GM19452 (cell line): ENCODE data around the gene SUPT3H.
A peak's percentile ranks its signal among the peaks of the same experiment; 100 is the strongest.
"Not testable (repeated sequence)": the region's sequence is repeated elsewhere in the genome, so short reads cannot be mapped to it uniquely, and the experiment has no call there.

ENCODE experiments used
- ATAC-seq: cut with Tn5 transposase; IDR thresholded peaks from one replicate; pipeline ENCODE4 v1.9.1; 2021; ENCODE audit not compliant: unreplicated experiment

The SUPT3H gene

GRCh38 chr6:45185403-45186251 is 192.1 kb downstream of the SUPT3H start:
- no peak for ATAC-seq

DNA sequence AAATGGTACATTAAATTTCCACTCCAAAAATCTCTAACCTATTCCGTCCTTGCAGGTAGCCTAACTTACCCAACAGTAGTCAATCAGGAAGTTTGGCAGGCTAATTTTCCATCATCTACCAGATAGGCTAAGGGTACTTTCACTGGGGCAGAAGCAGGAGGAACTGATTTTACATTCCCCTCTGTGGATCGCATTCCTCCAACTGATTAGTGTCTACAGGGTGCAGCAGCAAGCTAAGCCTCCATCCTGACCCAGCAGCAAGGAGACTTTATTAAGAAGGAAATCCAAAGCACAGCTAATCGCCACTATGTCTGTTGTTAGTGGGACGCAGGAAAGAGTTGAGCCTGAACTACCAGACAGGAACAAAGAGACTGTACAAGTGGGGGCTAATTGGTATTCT is 192.8 kb downstream of the SUPT3H start:
- no peak for ATAC-seq

DNA sequence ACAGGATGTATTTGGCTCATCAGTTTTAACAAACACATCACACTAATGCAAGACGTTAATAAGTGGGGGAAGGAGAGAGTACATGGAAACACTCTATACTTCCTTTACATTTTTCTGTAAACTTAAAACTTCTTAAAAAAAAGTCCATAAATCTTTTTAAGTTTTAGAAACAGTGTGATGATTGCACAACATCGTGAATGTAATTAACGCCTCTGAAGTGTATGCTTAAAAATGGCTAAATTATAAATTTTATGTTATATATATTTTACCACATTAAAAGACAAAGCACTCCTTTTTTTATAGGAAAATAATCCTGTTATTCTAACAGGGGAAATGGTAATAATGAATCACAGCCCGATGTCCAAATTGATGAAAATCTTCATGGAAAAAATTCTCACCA is 193.7 kb downstream of the SUPT3H start:
- no peak for ATAC-seq

DNA sequence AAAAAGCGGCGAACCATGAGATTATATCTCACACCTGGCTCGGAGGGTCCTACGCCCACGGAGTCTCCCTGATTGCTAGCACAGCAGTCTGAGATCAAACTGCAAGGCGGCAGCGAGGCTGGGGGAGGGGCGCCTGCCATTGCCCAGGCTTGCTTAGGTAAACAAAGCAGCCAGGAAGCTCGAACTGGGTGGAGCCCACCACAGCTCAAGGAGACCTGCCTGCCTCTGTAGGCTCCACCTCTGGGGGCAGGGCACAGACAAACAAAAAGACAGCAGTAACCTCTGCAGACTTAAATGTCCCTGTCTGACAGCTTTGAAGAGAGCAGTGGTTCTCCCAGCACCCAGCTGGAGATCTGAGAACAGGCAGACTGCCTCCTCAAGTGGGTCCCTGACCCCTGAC is 201.4 kb downstream of the SUPT3H start:
- ATAC-seq = not testable (repeated sequence)

DNA sequence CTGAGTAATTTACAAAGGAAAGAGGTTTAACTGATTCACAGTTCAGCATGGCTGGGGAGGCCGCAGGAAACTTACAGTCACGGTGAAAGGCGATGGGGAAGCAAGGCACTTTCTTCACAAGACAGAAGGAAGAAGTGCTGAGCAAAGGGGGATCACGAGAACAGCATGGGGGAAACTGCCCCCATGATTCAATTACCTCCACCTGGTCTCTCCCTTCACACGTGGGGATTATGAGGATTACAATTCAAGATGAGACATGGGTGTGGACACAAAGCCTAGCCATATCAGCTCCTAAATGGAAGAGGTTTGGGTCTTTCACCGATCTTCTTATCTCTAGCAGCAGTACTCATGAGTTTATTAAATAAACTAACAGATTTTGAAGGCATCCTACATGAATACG is 202.5 kb downstream of the SUPT3H start:
- ATAC-seq = no peak

GRCh38 chr6:45174045-45174444 is 203.7 kb downstream of the SUPT3H start:
- no peak for ATAC-seq

GRCh38 chr6:45171380-45171779 is 206.4 kb downstream of the SUPT3H start:
- no peak for ATAC-seq

DNA sequence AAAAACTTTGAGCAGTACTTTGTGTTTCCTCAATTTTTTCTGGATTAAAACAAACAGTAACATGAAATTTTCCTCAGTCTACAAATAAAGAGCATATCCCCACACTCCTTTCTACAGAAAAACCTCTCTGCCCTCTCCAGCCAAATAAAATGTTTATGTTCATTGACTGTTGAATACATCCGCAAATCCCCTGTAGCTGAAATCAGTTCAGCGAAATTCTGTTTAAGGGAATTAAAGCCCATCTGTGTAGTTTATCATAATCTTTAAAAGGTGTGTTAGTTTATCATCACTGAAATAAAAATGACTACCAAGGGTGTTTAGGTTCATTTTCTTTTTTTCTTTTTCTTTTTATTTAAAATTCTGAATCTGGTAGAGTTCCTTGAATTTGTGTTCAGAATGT is 207.4 kb downstream of the SUPT3H start:
- ATAC-seq = no peak

GRCh38 chr6:45169815-45170214 is 207.9 kb downstream of the SUPT3H start:
- ATAC-seq = no peak

DNA sequence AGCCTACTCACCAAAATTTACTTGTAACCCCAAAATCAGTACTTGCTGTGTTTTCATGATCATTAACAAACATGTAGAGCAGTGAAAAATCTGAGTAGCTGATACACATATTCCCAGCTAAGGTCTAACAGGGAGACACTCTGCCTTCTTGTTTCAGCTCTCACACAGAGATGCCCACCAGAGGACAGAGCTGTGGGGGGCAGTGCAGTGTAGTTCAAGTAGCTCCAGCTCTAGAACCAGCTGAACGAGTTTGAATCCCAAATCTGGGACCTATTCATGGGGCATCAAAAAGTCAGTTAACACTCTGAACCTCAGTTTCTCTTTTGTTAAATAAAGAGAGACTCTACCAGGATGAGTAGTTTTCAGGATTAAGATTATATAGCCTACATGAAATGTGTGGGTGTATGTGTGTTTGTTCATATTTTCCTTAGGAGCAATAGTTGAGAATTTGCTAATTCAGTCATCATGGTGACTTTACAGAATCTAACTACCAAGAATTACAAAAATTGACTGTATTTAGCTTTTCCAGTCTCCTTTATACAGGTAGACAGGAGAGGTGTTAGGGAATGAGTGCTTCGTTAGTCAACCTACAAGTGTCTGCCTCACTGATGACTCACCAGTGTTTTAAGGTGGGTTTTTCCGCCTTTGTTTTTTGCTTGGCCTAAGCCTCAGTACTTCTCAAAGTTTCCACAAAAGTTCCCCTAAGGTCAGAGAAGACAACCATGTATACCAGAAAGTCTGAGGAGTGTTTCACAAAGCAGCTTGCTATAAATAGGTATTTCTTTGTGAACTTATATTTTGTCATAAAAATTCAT is 213.6 kb downstream of the SUPT3H start:
- peak; percentile 56 for ATAC-seq

DNA sequence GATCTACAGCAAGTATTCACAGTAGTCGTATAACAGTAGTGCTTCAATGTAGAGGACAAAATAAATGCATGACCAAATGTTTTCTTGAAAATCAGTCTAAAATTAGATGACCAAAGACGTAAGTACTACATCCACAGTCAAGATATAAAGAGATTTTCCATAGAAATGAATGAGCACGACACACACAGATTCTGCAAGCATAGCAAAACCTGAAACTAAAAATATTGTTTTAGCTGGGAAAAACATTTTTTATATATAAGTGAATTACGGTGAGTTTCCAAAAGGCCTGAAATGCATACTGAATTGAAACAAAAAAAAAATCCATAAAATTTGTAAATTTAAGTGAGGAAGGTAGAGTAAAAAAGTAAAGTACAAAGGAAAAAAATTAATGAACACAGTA is 217.4 kb downstream of the SUPT3H start:
- ATAC-seq = no peak

DNA sequence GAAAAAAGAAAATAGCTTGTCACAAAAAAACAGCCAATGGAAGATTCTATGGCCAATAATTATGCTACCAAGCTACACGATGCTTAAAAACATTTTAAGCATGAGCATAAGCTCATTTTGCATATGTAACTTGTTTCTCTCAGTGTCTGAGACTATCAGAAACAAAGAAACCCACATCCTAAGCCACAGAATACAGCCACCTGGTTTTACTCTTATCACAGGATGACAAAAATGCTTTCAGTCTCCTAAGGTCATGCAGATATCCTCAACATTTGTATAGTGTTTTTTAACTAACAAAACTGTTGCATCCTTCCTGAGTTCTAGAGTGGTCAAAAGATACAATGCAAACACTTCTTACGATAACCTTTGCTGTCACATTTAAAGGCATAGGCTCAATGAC is 221.7 kb downstream of the SUPT3H start:
- peak; percentile 99 for ATAC-seq

DNA sequence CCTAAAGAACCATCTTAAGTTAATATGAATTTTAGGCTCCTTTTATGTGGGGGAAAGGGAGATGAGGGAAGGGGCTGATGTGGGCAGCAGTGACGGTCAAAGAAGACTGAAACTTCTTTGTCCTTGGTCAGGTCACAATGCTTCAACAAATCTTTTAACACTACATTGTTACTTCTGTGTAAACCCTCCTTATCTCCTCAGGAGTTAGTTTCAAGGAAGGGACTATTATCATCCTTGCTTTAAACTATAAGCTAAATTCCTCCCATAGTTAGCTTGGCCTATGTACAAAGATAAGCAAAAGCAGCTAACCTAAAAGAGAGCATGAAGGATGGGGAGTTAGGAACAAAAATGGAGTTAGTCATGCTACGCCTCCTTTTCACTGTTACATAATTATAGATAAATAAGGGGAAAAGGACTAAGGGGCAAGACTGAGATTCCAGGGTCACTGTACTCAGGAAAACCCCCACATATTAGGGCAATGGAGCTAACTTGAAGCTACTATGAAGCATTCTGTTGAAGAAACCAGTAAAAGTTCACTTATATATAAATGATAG is 222.3 kb downstream of the SUPT3H start:
- no peak for ATAC-seq

DNA sequence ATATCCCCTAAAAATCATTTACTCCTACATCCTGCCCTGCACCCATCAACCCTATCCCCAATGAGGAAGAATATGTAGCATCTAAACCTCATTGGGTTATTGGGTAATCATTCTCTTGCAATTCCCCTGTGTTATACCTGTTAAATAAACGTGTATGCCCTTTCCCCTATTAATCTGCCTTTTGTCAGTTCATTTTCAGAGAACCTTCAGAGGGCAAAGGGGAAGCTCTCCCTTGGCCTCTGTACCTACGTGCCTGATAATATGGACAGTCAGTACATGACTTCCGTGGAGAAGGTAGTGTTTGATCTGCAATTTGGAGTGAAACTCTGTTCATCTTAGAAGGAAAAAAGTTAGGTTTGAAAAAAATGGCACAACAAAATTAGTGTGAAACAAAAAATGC is 223.1 kb downstream of the SUPT3H start:
- ATAC-seq = no peak

DNA sequence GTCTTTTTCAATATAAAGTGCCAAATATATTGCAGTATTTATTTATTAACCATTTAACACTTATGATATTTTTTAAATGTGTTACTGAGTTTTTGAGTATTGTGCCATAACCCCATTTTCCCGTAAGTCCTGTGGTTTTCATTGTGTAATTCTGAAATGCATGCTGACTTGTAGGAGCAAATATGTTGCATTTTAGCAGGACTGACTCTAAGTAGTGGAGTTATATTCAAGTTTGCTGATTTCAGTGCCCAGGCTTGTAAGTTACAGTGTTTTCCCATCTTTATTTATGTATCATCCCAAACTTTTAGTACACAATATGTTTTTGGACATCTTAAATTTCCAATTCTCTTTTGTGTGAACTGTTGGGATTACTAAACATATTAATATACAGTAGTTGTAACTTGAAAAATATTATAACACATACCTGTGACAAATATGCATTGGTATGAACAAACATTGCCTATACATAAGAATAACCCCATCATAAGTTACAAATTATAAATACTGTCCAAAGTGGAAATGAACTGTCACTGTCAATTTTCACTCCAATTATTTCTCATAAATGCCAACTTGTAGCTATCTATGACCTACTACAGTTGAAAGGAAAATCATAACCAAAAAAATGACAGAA is 228.9 kb downstream of the SUPT3H start:
- ATAC-seq = no peak

DNA sequence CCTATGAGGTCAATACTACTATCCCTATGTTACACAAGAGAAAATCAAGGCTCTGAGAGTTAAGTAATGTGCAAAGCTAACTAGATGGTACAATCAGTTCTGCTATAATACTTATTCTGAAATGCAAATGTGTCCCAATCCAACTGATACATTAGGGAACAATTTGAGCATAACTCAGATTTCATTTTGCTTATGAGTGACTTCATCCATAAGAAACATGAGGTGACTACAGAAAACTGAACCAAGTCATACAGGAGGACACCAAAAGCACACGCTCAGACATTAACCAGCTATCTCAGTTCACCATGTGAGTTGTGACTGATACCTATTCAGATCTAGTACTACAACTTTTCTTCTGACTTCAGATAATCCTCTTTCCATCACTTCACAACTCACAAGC is 229.5 kb downstream of the SUPT3H start:
- no peak for ATAC-seq

DNA sequence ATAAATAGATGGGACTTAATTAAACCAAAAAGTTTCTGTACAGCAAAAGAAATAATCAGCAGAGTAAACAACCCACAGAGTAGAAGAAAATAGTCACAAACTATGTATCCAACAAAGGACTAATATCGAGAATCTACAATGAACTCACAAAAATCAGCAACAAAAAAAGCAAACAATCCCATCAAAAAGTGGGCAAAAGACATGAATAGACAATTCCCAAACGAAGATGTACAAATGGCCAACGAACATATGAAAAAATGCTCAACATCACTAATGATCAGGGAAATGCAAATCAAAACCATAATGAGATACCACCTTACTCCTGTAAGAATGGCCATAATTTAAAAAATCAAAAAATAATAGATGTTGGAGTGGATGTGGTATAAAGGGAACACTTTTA is 232.1 kb downstream of the SUPT3H start:
- not testable (repeated sequence) for ATAC-seq

DNA sequence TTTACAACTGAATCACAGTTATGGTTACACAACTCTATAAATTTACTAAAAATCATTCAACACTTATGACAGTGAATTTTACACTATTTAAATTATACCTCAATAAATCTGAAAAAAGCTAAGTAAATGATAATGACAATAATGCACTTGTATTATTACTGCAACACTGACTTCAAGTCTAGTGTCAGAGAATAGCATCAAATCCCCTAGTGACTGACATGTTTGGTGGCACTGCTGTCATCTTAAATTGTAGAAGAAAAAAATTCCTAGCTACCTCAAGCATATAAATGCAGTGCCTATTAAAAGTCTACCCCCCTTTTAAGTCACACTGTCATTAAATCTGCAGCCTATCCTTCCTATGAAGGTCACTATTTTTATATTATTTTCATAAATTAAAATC is 239.0 kb downstream of the SUPT3H start:
- no peak for ATAC-seq

GRCh38 chr6:45136495-45136894 is 241.2 kb downstream of the SUPT3H start:
- ATAC-seq = no peak

- ATAC-seq = no peak
These were observed 245.0 kb downstream of the SUPT3H start for GRCh38 chr6:45132658-45133294.

DNA sequence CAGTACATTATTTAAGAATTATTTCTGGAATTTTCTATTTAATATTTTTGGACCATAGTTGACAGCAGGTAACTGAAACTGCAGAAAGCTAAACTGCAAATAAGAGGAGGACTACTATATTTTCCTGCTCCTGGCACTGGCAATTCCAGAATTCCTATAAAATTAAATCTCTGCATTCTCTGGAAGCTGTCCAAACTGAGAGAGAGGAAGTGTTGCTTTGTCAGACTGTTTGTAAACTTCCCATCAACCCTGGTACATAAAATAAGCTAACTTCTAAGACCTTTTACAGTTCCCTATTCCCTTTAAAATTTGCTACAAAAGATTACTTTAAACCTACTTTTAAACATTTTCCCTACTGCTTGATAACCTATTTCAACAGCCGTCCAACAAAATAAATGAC is 245.7 kb downstream of the SUPT3H start:
- ATAC-seq = no peak
